ENCODE data around the gene MYCBP2. TPM values are rescaled to one million over a fixed set of nuclear protein-coding genes. Genes with fewer than 3 reads are reported as not detected.

Gene MYCBP2
- total RNA-seq, 1 donor from 2014 or later, result 264 TPM

- DNase-seq (ENCODE audit: low spot score in 2 of 2), result no peak
Observed at GRCh38 chr13:77285098-77285497, 41.8 kb downstream of the MYCBP2 start.

GRCh38 chr13:77274126-77274525, 52.8 kb downstream of the MYCBP2 start:
- TF ChIP-seq CTCF (IDR thresholded peaks at IDR 0.05), result peak in 1 of 3 experiments; percentile 17
- intact Hi-C loops (cut with DNase I), result loop anchor here (5.0 kb wide), 1 partner anchor 203 kb away; no protein-coding TSS in a partner anchor
- no peak for DNase-seq (ENCODE audit: low spot score in 2 of 2)
- Histone ChIP-seq H3K4me3 (no peak overlapping the region), H3K4me1 (no peaks in the 10 kb centered on the region), H3K27me3 (no peaks in the 10 kb centered on the region), H3K9me3 (no peaks in the 10 kb centered on the region), H3K36me3 (peaks cover 32 to 45% of the 10 kb centered on the region in 2 donors), H3K27ac (no peak overlapping the region)

More at GRCh38 chr13:77285098-77285497, 41.8 kb downstream of the MYCBP2 start:
- no peak for TF ChIP-seq CTCF (IDR thresholded peaks at IDR 0.05)
- Histone ChIP-seq H3K27ac (no peak overlapping the region), H3K27me3 (no peaks in the 10 kb centered on the region), H3K9me3 (no peaks in the 10 kb centered on the region), H3K4me1 (no peaks in the 10 kb centered on the region), H3K4me3 (no peak overlapping the region), H3K36me3 (peaks cover 9 to 15% of the 10 kb centered on the region in 2 donors)
- intact Hi-C loops (cut with DNase I), result no loop called here

- no peak overlapping the region for H3K27ac ChIP-seq
- no peaks in the 10 kb centered on the region for H3K27me3 ChIP-seq
- peaks cover 33 to 61% of the 10 kb centered on the region in 2 donors for H3K36me3 ChIP-seq
- no peak overlapping the region for H3K4me3 ChIP-seq
- intact Hi-C loops (cut with DNase I), result no loop called here
- no peak for DNase-seq (ENCODE audit: low spot score in 2 of 2)
- H3K9me3 ChIP-seq, result no peaks in the 10 kb centered on the region
- H3K4me1 ChIP-seq, result no peaks in the 10 kb centered on the region
- TF ChIP-seq CTCF (IDR thresholded peaks at IDR 0.05), result no peak
Observed at GRCh38 chr13:77269141-77269540, 57.8 kb downstream of the MYCBP2 start.

- no peak for DNase-seq (ENCODE audit: low spot score in 2 of 2)
- Histone ChIP-seq H3K4me1 (no peaks in the 10 kb centered on the region), H3K9me3 (no peaks in the 10 kb centered on the region), H3K36me3 (peaks cover 23 to 65% of the 10 kb centered on the region in 2 donors), H3K27me3 (no peaks in the 10 kb centered on the region), H3K4me3 (no peak overlapping the region), H3K27ac (no peak overlapping the region)
- intact Hi-C loops (cut with DNase I), result no loop called here
- no peak for TF ChIP-seq CTCF (IDR thresholded peaks at IDR 0.05)
Observed at GRCh38 chr13:77267362-77267761, 59.5 kb downstream of the MYCBP2 start.

- no peak for DNase-seq (ENCODE audit: low spot score in 2 of 2)
- Histone ChIP-seq H3K27me3 (no peaks in the 10 kb centered on the region), H3K36me3 (peaks cover 16 to 66% of the 10 kb centered on the region in 2 donors), H3K4me3 (no peak overlapping the region), H3K9me3 (no peaks in the 10 kb centered on the region), H3K4me1 (no peaks in the 10 kb centered on the region), H3K27ac (no peak overlapping the region)
- no peak for TF ChIP-seq CTCF (IDR thresholded peaks at IDR 0.05)
- intact Hi-C loops (cut with DNase I), result no loop called here
Observed at GRCh38 chr13:77265336-77265735, 61.6 kb downstream of the MYCBP2 start.

- no peak for DNase-seq (ENCODE audit: low spot score in 2 of 2)
- H3K27me3 ChIP-seq, result no peaks in the 10 kb centered on the region
- no peaks in the 10 kb centered on the region for H3K9me3 ChIP-seq
- H3K4me3 ChIP-seq, result no peak overlapping the region
- H3K4me1 ChIP-seq, result no peaks in the 10 kb centered on the region
- peaks cover 13 to 50% of the 10 kb centered on the region in 2 donors for H3K36me3 ChIP-seq
- TF ChIP-seq CTCF (IDR thresholded peaks at IDR 0.05), result no peak
- H3K27ac ChIP-seq, result no peak overlapping the region
- intact Hi-C loops (cut with DNase I), result no loop called here
Observed at GRCh38 chr13:77262198-77262597, 64.7 kb downstream of the MYCBP2 start.

Measured in ascending aorta (tissue), 2 donors.